Duodenal mucosa (tissue), 2 donors: ENCODE measurements around the gene F10.

ENCODE experiments used
- H3K27ac ChIP-seq: one replicate; pipeline ENCODE4 v1.7.0; 2013; ENCODE audit warnings: low read depth, low read length
- H3K27me3 ChIP-seq, 2 donors: one replicate each; pipeline ENCODE4 v1.7.0; 2013; ENCODE audit warnings: low read length in 2 of 2, control low read depth in 1 of 2; ENCODE audit not compliant: insufficient read depth in 2 of 2, control insufficient read depth in 1 of 2
- H3K36me3 ChIP-seq, 2 donors: one replicate each; pipeline ENCODE4 v1.7.0; 2013; ENCODE audit warnings: low read length in 2 of 2, control low read depth in 1 of 2; ENCODE audit not compliant: insufficient read depth in 2 of 2, control insufficient read depth in 1 of 2
- H3K4me1 ChIP-seq, 2 donors: one replicate each; pipeline ENCODE4 v1.7.0; 2013; ENCODE audit warnings: low read length in 2 of 2, control low read depth in 1 of 2; ENCODE audit not compliant: insufficient read depth in 2 of 2, control insufficient read depth in 1 of 2
- H3K4me3 ChIP-seq, 2 donors: one replicate each; pipeline ENCODE4 v1.7.0; 2013; ENCODE audit warnings: low read length in 2 of 2, low read depth in 1 of 2
- H3K9ac ChIP-seq, 2 donors: one replicate each; pipeline ENCODE4 v1.7.0; 2013; ENCODE audit warnings: low read length in 2 of 2, low read depth in 1 of 2
- H3K9me3 ChIP-seq, 2 donors: one replicate each; pipeline ENCODE4 v1.7.0; 2013; ENCODE audit warnings: low read length in 2 of 2, control low read depth in 1 of 2; ENCODE audit not compliant: control insufficient read depth in 1 of 2

Gene F10

DNA sequence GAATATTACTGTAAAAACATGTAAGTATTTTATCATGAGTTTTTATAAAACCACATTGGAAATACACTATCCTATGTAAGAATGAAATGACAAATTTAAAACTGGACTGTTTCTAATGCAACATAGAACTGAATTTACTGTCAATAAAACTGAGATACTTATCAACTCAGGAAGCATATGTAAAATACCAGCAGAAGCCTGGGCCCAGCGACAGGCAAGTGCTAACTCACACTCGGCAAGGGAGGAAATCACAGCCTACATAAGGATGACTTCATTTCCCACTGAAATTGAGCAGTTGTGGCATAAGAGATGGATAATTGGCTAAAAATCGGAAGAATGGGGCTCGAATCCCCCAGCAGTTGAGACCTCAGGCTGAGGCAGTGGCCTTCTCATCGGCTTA, 47.9 kb downstream of the F10 start:
- Histone ChIP-seq H3K4me1 (peaks cover 3 to 6% of the 10 kb centered on the region in 2 donors), H3K36me3 (peaks cover 19 to 31% of the 10 kb centered on the region in 2 donors), H3K27me3 (no peaks in the 10 kb centered on the region), H3K4me3 (no peak overlapping the region), H3K9ac (no peak overlapping the region), H3K9me3 (no peaks in the 10 kb centered on the region), H3K27ac (no peak overlapping the region)

DNA sequence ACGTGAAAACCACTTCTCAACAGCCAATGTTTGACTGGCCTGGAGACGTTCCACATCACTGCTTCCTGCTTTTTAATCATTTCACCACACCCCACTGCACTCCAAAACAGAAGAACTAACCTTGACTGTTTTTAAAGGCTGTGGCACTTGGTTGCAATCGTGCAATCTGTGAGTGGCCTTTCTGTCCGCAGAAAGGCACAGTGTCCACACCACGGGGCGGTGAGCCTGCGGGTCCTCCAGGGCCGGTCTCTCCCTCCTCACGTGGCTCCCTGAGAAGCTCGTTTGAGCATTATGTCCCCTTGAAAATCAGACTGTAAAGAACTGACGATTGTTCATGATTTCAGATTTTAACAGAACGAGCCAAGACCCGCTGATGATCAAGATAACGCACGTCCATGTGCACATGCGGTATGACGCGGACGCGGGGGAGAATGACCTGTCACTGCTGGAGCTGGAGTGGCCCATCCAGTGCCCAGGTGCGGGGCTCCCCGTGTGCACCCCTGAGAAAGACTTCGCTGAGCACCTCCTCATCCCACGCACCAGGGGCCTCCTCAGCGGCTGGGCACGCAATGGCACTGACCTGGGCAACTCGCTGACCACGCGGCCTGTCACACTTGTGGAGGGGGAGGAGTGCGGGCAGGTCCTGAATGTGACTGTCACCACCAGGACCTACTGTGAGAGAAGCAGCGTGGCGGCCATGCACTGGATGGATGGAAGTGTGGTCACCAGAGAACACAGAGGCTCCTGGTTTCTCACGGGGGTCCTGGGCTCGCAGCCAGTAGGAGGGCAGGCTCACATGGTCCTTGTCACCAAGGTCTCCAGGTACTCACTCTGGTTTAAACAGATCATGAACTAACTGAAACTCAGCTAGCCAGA, 48.9 kb downstream of the F10 start:
- no peaks in the 10 kb centered on the region for H3K9me3 ChIP-seq
- H3K9ac ChIP-seq, result no peak overlapping the region
- no peaks in the 10 kb centered on the region for H3K27me3 ChIP-seq
- no peak overlapping the region for H3K4me3 ChIP-seq
- H3K4me1 ChIP-seq, result peaks cover 3 to 6% of the 10 kb centered on the region in 2 donors
- no peak overlapping the region for H3K27ac ChIP-seq
- H3K36me3 ChIP-seq, result peaks cover 21 to 41% of the 10 kb centered on the region in 2 donors

DNA sequence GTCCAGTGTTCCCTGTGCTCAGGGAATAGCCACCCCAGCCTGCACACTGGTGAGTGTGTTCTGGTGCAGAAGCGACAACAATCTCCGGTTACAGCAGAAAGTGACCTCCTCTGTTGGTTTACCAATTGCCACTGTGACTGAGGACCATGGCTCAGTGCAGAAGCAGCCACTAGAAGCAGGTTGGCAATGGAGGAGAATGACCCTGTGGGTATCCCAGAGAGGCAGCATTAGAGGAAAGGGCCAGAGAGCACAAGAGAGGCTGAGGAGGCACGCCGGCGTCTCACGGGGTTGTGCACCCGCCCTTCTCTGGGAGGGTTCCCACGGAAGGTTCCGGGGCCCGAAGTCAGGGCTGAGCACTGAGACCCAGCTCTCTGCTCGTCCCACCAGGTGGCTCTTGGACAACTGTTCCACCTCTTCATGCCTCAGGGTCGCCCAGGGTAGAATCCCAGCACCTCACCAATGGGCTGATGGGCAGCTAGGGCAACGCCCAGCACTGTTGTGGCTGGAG, 49.9 kb downstream of the F10 start:
- Histone ChIP-seq H3K4me1 (peaks cover 3 to 6% of the 10 kb centered on the region in 2 donors), H3K9me3 (no peaks in the 10 kb centered on the region), H3K27ac (no peak overlapping the region), H3K4me3 (no peak overlapping the region), H3K27me3 (no peaks in the 10 kb centered on the region), H3K9ac (no peak overlapping the region), H3K36me3 (peaks cover 21 to 49% of the 10 kb centered on the region in 2 donors)

DNA sequence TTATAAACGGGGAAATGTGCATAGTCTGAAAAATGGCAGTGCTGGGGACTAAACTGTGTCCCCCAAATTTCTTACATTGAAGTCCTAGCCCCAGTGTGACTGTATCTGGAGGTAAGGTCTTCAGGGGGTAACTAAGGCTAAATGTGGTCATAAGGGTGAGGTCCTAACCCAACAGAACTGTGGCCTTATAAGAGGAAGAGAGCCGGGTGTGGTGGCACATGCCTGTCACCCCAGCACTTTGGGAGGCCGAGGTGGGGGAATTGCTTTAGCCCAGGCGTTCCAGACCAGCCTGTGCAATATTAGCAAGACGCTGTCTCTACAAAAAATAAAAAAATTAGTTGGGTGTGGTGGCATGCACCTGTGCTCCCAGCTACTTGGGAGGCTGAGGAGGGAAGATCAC, 53.7 kb downstream of the F10 start:
- no peaks in the 10 kb centered on the region for H3K9me3 ChIP-seq
- no peak overlapping the region for H3K9ac ChIP-seq
- H3K27me3 ChIP-seq, result no peaks in the 10 kb centered on the region
- no peak overlapping the region for H3K4me3 ChIP-seq
- no peak overlapping the region for H3K27ac ChIP-seq
- peaks cover 48 to 82% of the 10 kb centered on the region in 2 donors for H3K36me3 ChIP-seq
- no peaks in the 10 kb centered on the region for H3K4me1 ChIP-seq

DNA sequence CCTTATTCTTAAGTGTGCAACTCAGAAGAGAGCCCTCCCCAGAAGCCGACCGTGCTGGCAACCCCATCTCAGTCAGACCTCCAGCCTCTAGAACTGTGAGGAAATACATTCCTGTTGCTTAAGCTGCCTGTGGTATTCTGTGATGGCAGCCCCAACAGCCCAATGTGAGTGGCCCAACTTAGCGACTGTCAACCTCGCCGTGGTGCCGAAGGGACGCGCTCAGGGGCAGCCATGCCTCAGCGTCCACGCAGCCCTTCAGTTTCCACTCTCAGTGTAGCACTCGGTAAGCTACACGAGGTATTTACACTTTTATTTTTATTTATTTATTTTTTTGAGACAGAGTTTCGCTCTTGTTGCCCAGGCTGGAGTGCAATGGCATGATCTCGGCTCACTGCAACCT, 54.2 kb downstream of the F10 start:
- no peaks in the 10 kb centered on the region for H3K4me1 ChIP-seq
- no peaks in the 10 kb centered on the region for H3K27me3 ChIP-seq
- H3K27ac ChIP-seq, result no peak overlapping the region
- H3K36me3 ChIP-seq, result peaks cover 44 to 79% of the 10 kb centered on the region in 2 donors
- no peaks in the 10 kb centered on the region for H3K9me3 ChIP-seq
- H3K9ac ChIP-seq, result no peak overlapping the region
- H3K4me3 ChIP-seq, result no peak overlapping the region

DNA sequence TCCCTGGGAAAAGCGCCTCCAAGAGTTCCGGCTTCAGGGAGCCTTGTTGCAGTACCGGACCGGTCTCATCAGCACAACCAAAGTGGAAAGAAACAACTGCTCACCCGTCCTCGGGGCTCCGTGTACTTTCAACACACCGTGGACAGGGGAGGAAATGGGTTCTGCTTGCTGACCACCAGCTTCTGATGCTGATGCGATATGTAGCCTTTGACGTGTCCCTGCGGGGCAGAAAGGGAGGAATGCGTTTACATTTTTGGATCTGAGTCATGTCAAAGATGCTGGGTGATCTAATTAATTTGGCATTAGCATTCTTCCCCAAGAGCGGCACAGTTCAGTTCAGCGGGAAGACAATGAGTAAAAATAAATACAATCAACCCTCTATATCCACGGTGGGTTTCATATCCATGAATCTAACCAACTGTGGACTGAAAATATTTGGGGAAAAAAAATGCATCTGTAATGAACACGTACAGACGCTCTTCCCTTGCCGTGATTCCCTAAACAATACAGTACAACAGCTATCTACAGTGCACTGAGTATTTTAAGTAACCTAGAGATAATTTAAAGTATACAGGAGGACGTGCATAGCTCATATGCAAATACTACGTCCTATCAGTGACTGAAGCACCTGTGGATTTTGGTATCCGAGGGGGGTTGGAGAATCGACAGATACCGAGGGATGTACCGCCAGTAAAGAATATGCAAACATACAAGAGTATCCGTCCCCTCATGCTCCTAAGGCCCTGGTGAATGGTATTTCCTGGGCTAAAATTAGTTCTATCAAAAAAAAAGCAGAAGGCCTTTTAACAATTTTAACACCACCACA, 55.7 kb downstream of the F10 start:
- Histone ChIP-seq H3K36me3 (peaks cover 44 to 75% of the 10 kb centered on the region in 2 donors), H3K9ac (no peak overlapping the region), H3K4me3 (no peak overlapping the region), H3K27ac (no peak overlapping the region), H3K27me3 (no peaks in the 10 kb centered on the region), H3K9me3 (no peaks in the 10 kb centered on the region), H3K4me1 (no peaks in the 10 kb centered on the region)

DNA sequence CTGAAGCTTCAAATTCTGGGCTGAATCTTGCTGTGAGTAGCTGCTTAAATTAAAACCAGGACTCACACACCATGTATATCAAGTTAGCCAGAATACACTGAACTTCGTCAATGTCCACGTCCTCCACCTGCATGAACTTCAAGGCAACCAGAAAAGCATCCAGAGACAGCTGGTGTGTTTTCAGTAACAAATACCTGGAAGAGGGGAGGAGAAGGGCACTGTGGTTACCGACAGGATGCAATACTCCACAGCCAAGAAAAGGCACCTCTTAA, 56.2 kb downstream of the F10 start:
- no peaks in the 10 kb centered on the region for H3K4me1 ChIP-seq
- H3K27ac ChIP-seq, result no peak overlapping the region
- H3K9me3 ChIP-seq, result no peaks in the 10 kb centered on the region
- H3K27me3 ChIP-seq, result no peaks in the 10 kb centered on the region
- peaks cover 49 to 80% of the 10 kb centered on the region in 2 donors for H3K36me3 ChIP-seq
- H3K9ac ChIP-seq, result no peak overlapping the region
- no peak overlapping the region for H3K4me3 ChIP-seq

DNA sequence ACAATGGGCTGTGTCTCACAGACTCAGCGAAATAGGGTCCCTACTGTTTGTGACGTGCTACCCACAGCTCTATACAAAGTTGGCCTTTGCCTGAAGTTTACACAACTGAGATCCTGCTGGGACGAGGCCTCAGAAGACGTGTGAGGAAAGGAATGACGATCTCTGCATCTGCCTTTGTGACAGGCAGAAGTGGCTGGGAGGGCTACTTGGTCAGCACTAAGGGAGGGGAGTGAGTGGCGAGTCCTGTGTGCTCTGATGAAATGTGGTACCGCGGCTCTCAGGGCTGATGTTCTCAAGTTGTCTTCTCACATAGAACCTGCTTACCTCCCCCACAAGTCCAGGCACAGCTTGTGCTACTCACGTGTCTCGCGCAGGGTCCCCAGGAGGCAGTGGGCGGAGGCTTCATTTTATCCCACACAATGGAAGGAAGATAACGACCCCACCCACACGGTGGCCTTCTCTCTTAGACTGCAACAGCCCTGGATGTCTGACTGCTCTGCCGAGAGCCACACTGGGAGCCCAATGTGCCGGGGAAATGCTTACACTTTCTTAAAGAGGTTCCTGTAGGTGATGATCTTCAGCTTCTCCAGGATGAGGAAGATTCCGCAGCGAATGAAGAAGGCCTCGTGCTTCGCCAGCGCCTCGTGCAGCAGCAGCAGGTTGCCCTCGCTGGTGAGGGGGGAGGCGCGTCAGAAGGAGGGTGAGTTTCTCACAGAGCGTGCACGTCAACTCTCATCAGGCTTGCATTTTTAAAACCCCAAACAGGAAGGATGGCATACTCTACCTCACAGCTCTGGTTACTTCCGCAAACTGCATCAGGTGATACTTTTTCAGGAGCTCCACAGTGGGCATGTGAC, 57.0 kb downstream of the F10 start:
- Histone ChIP-seq H3K27ac (no peak overlapping the region), H3K27me3 (no peaks in the 10 kb centered on the region), H3K36me3 (peaks cover 53 to 82% of the 10 kb centered on the region in 2 donors), H3K4me1 (no peaks in the 10 kb centered on the region), H3K9me3 (no peaks in the 10 kb centered on the region), H3K4me3 (no peak overlapping the region), H3K9ac (no peak overlapping the region)

DNA sequence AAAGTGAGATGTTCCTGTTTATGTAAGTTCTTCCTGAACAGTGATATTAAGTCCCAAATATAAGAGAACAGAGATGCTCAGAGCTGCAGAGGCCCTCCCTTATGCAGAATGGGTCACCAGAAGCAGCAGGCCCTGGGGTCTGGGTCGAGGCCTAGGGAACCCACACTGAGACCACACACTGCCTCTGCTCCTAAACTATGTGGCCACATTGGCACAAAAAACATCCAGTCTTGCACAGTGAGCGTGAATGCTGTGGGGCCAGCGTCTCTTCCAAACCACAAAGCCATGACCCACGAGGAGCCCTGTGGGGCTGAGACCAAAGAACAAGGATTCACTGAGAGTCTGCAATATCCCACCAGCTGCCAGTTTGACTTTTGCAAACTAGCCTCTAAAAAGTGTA, 59.4 kb downstream of the F10 start:
- no peaks in the 10 kb centered on the region for H3K4me1 ChIP-seq
- no peak overlapping the region for H3K4me3 ChIP-seq
- no peaks in the 10 kb centered on the region for H3K9me3 ChIP-seq
- H3K9ac ChIP-seq, result no peak overlapping the region
- H3K27ac ChIP-seq, result no peak overlapping the region
- no peaks in the 10 kb centered on the region for H3K27me3 ChIP-seq
- peaks cover 45 to 71% of the 10 kb centered on the region in 2 donors for H3K36me3 ChIP-seq
